Thymus (tissue), 11 donors: ENCODE measurements around the gene SLC25A25. TPM values are rescaled to one million over a fixed set of nuclear protein-coding genes. Genes with fewer than 3 reads are reported as not detected.
"Not testable (repeated sequence)": the region's sequence is repeated elsewhere in the genome, so short reads cannot be mapped to it uniquely, and the experiment has no call there.

Source experiments
- DNase-seq, 9 donors: peaks; one replicate each; pipeline ENCODE4 v3.0.0-alpha.2; 2013; ENCODE audit warnings: low spot score in 9 of 9, low read depth in 6 of 9, missing footprints in 1 of 9
- H3K27ac ChIP-seq, 2 donors: one replicate each; pipeline ENCODE4 v1.5.1; 2013; ENCODE audit warnings: control low read depth in 1 of 2, low read depth in 1 of 2, low read length in 1 of 2, mild to moderate bottlenecking in 1 of 2, moderate library complexity in 1 of 2
- H3K27me3 ChIP-seq, 2 donors: one replicate each; pipeline ENCODE4 v1.5.1; 2013; ENCODE audit warnings: low read length in 1 of 2; ENCODE audit not compliant: control insufficient read depth in 2 of 2, insufficient read depth in 1 of 2
- H3K36me3 ChIP-seq, 2 donors: one replicate each; pipeline ENCODE4 v1.5.1; 2013; ENCODE audit warnings: low read length in 1 of 2, mild to moderate bottlenecking in 1 of 2, moderate library complexity in 1 of 2; ENCODE audit not compliant: control insufficient read depth in 2 of 2, insufficient read depth in 2 of 2
- H3K4me1 ChIP-seq, 2 donors: one replicate each; pipeline ENCODE4 v1.5.1; 2013; ENCODE audit warnings: low read length in 2 of 2; ENCODE audit not compliant: control insufficient read depth in 2 of 2, insufficient read depth in 2 of 2
- H3K4me3 ChIP-seq, 2 donors: one replicate each; pipeline ENCODE4 v1.5.1; 2013; ENCODE audit warnings: low read length in 2 of 2, control low read depth in 1 of 2, mild to moderate bottlenecking in 1 of 2
- H3K9me3 ChIP-seq, 2 donors: one replicate each; pipeline ENCODE4 v1.5.1; 2013; ENCODE audit warnings: low read length in 1 of 2, mild to moderate bottlenecking in 1 of 2; ENCODE audit not compliant: control insufficient read depth in 2 of 2, insufficient read depth in 1 of 2
- WGBS: extraction: QIAGEN DNeasy Blood & Tissue Kit; methylation state at CpG from one replicate; pipeline ENCODE4 v1.1.7; 2013; 5-methylcytosine and 5-hydroxymethylcytosine counted together
- polyA plus RNA-seq: library from polyadenylated mRNA; stranded (reverse); fragments of 200-250 nt; gene quantifications from one replicate; pipeline ENCODE4 v1.2.3, GENCODE V29; 2013
- total RNA-seq: library from RNA; stranded (reverse); fragments of 120-200 nt; gene quantifications from one replicate; pipeline ENCODE4 v1.2.4, GENCODE V29; 2013
- donor health status: healthy.

The SLC25A25 gene
- total and polyA plus RNA-seq, 2 donors: 12.3 to 13.4 TPM

DNA sequence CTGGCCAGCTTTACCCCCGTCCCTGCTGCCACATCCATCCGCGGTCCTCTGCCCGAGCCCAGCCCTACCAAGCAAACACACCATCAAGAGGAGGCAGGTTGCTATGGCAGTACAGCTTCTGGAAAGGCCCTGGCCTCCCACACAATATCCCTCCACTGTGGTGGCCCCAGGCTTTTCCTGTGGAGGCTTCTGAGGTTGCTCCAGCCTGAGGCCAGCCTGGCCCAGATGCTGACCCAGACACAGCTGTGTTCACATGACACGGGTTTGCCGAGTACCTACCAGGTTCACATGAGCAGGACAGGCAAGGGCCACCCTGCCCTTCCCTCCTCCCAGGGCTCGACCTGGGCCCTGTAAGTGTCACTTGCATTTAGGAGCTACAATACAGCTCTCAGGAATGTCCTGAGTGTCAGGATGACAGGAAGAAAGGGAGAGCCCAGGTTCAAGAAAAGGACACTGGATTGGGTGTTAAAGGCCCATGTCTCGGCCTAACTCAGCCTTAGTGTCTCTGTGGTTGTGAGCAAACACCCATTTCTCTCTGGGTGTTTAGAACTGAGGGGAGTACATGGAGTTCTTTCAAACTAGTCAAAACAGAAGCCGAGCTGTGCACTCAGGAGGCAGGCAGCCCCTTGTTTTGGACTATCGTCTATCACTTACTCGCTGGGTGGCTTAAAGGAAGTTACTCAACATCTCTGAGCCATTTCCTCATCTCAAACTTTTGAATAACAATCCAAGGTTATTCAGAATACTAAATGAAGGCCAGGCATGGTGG, 41.1 kb upstream of the SLC25A25 start:
- Histone ChIP-seq H3K27ac (peak overlapping the region; percentile 96 to 98), H3K4me3 (no peak overlapping the region), H3K9me3 (no peaks in the 10 kb centered on the region), H3K27me3 (no peaks in the 10 kb centered on the region), H3K4me1 (peaks cover 57 to 97% of the 10 kb centered on the region in 2 donors), H3K36me3 (no peaks in the 10 kb centered on the region)
- 64% methylated on average over 11 of the region's 11 CpGs for WGBS
- peak in 2 of 9 donors; percentile 43 to 76 for DNase-seq

DNA sequence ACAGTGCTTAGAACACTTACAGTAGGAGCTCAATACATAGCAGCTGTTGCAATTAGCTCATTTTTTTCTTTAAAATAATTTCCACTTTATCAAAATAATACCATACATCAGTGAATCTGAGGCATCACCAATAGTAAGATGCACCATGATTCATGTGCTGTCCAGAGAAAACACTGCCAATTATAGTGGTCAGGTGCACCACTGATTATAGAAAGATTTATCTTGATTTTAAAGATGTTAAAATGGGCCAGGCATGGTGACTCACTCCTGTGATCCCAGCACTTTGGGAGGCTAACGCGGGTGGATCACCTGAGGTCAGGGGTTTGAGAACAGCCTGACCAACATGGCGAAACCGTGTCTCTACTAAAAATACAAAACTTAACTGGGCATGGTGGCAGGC, 40.3 kb upstream of the SLC25A25 start:
- Histone ChIP-seq H3K4me3 (no peak overlapping the region), H3K9me3 (no peaks in the 10 kb centered on the region), H3K27me3 (no peaks in the 10 kb centered on the region), H3K4me1 (peaks cover 52 to 97% of the 10 kb centered on the region in 2 donors), H3K36me3 (no peaks in the 10 kb centered on the region), H3K27ac (peak overlapping the region; percentile 96 to 98)
- WGBS: 98% methylated on average over 4 of the region's 4 CpGs
- no peak for DNase-seq

DNA sequence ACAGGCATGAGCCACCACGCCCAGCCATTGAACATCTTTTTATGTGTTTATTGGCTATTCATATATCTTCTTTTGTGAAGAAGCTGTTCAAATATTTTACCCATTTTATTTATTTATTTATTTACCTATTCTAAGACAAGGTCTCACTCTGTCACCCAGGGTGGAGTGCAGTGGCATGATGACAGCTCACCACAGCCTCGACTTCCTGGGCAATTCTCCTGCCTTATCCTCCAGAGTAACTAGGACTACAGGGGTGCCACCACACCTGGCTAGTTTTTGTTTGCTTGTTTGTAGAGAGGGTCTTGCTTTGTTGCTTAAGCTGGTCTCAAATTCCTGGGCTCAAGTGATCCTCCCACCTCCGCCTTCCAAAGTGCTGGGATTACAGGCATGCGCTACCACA, 34.4 kb upstream of the SLC25A25 start:
- Histone ChIP-seq H3K4me3 (no peak overlapping the region), H3K27ac (peak overlapping the region; percentile 19 to 42), H3K4me1 (peaks cover 34 to 68% of the 10 kb centered on the region in 2 donors), H3K9me3 (peaks cover 0 to 7% of the 10 kb centered on the region in 2 donors), H3K36me3 (no peaks in the 10 kb centered on the region), H3K27me3 (no peaks in the 10 kb centered on the region)
- peak in 1 of 9 donors; percentile 46 for DNase-seq
- WGBS: 86% methylated on average over 4 of the region's 4 CpGs

- 52% methylated on average over 8 of the region's 8 CpGs for WGBS
Measured at GRCh38 chr9:128034821-128035652, 33.0 kb upstream of the SLC25A25 start.

GRCh38 chr9:128036522-128036921, 31.5 kb upstream of the SLC25A25 start:
- peaks cover 16 to 39% of the 10 kb centered on the region in 2 donors for H3K4me1 ChIP-seq

More at GRCh38 chr9:128034821-128035652, 33.0 kb upstream of the SLC25A25 start:
- peak overlapping the region in 1 of 2 donors; percentile 9 for H3K27ac ChIP-seq
- DNase-seq: peak; percentile 60 to 90 (median 80)
- H3K4me1 ChIP-seq: peaks cover 28 to 54% of the 10 kb centered on the region in 2 donors
- peaks cover 0 to 7% of the 10 kb centered on the region in 2 donors for H3K9me3 ChIP-seq
- H3K27me3 ChIP-seq: no peaks in the 10 kb centered on the region
- no peak overlapping the region for H3K4me3 ChIP-seq
- no peaks in the 10 kb centered on the region for H3K36me3 ChIP-seq

DNA sequence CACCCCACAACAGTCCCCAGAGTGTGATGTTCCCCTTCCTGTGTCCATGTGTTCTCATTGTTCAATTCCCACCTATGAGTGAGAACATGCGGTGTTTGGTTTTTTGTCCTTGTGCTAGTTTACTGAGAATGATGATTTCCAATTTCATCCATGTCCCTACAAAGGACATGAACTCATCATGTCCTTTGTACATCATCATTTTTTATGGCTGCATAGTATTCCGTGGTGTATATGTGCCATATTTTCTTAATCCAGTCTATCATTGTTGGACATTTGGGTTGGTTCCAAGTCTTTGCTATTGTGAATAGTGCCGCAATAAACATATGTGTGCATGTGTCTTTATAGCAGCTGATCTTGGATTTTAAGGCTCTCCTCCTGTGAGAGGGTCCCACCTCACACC, 27.2 kb upstream of the SLC25A25 start:
- not testable (repeated sequence) for DNase-seq, H3K4me3 ChIP-seq, H3K9me3 ChIP-seq, H3K27me3 ChIP-seq, H3K27ac ChIP-seq, H3K4me1 ChIP-seq, H3K36me3 ChIP-seq
- WGBS: 98% methylated on average over 3 of the region's 3 CpGs

More at GRCh38 chr9:128036522-128036921, 31.5 kb upstream of the SLC25A25 start:
- not testable (repeated sequence) for H3K9me3 ChIP-seq, H3K4me3 ChIP-seq, DNase-seq, H3K27ac ChIP-seq, H3K36me3 ChIP-seq, H3K27me3 ChIP-seq
- WGBS: 96% methylated on average over 3 of the region's 3 CpGs

- Histone ChIP-seq H3K4me1 (no peaks in the 10 kb centered on the region), H3K27me3 (no peaks in the 10 kb centered on the region), H3K27ac (no peak overlapping the region), H3K9me3 (no peaks in the 10 kb centered on the region), H3K4me3 (no peak overlapping the region), H3K36me3 (no peaks in the 10 kb centered on the region)
- 96% methylated on average over 7 of the region's 7 CpGs for WGBS
- no peak for DNase-seq
Measured at GRCh38 chr9:128042043-128042442, 26.0 kb upstream of the SLC25A25 start.

GRCh38 chr9:128043467-128043868, 24.6 kb upstream of the SLC25A25 start:
- 87% methylated on average over 7 of the region's 7 CpGs for WGBS
- H3K9me3 ChIP-seq: no peaks in the 10 kb centered on the region
- no peaks in the 10 kb centered on the region for H3K4me1 ChIP-seq
- DNase-seq: no peak
- H3K27me3 ChIP-seq: no peaks in the 10 kb centered on the region
- H3K4me3 ChIP-seq: no peak overlapping the region
- H3K36me3 ChIP-seq: no peaks in the 10 kb centered on the region
- H3K27ac ChIP-seq: no peak overlapping the region

DNA sequence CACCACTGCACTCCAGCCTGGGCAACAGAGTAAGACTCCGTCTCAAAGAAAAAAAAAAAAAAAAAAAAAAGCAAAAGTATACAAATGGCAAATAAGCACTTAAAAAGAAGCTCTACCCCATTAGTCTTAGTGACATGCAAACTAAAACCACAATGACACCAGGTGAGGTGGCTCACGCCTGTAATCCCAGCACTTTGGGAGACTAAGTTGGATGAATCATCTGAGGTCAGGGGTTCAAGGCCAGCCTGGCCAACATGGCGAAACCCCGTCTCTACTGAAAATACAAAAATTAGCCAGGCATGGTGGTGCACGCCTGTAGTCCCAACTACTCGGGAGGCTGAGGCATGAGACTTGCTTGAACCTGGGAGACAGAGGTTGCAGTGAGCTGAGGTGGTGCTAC, 22.6 kb upstream of the SLC25A25 start:
- 95% methylated on average over 6 of the region's 6 CpGs for WGBS
- not testable (repeated sequence) for DNase-seq, H3K4me1 ChIP-seq, H3K36me3 ChIP-seq, H3K4me3 ChIP-seq, H3K9me3 ChIP-seq, H3K27me3 ChIP-seq, H3K27ac ChIP-seq
